Hepatocyte (in vitro differentiated cells): ENCODE results near the gene FKRP. TPM values are rescaled to one million over a fixed set of nuclear protein-coding genes. Genes with fewer than 3 reads are reported as not detected.

Experiments
- DNase-seq: peaks from one replicate; pipeline ENCODE4 v3.0.0-alpha.2; 2016; ENCODE audit warnings: low spot score
- H2AFZ ChIP-seq: fragments of 200-600 bp; sonication (generic); 2 replicates; pipeline ENCODE4 v1.6.0; 2016; ENCODE audit warnings: antibody characterized with exemption, mild to moderate bottlenecking
- H3K27ac ChIP-seq: fragments of 200-600 bp; sonication (generic); 2 replicates; pipeline ENCODE4 v1.5.1; 2016; ENCODE audit warnings: mild to moderate bottlenecking
- H3K27me3 ChIP-seq: fragments of 200-600 bp; sonication (generic); 2 replicates; pipeline ENCODE4 v1.6.1; 2016
- H3K36me3 ChIP-seq: fragments of 200-600 bp; sonication (generic); replicated peaks from 2 replicates; pipeline ENCODE4 v1.5.1; 2016; ENCODE audit warnings: low read depth; ENCODE audit not compliant: insufficient read depth
- H3K4me1 ChIP-seq: fragments of 200-600 bp; sonication (generic); 2 replicates; pipeline ENCODE4 v1.5.1; 2016; ENCODE audit warnings: mild to moderate bottlenecking, moderate library complexity; ENCODE audit not compliant: insufficient read depth
- H3K4me2 ChIP-seq: fragments of 200-600 bp; sonication (generic); 2 replicates; pipeline ENCODE4 v1.6.0; 2016
- H3K4me3 ChIP-seq: fragments of 200-600 bp; sonication (generic); 2 replicates; pipeline ENCODE4 v1.5.1; 2016; ENCODE audit warnings: mild to moderate bottlenecking
- H3K79me2 ChIP-seq: fragments of 200-600 bp; sonication (generic); 2 replicates; pipeline ENCODE4 v1.6.0; 2017; ENCODE audit warnings: mild to moderate bottlenecking
- H3K9me2 ChIP-seq: fragments of 200-600 bp; sonication (generic); replicated peaks from 2 replicates; pipeline ENCODE4 v1.6.0; 2017; ENCODE audit warnings: mild to moderate bottlenecking; ENCODE audit not compliant: insufficient read depth
- H3K9me3 ChIP-seq: fragments of 200-600 bp; sonication (generic); 2 replicates; pipeline ENCODE4 v1.5.1; 2016; ENCODE audit warnings: low read depth, mild to moderate bottlenecking
- H4K20me1 ChIP-seq: fragments of 200-600 bp; sonication (generic); 2 replicates; pipeline ENCODE4 v1.6.0; 2016; ENCODE audit warnings: mild to moderate bottlenecking; ENCODE audit not compliant: insufficient read depth, poor library complexity, severe bottlenecking
- CTCF ChIP-seq: fragments of 200-600 bp; sonication (generic); IDR thresholded peaks from 2 replicates; pipeline ENCODE4 v1.5.1; 2016; ENCODE audit warnings: antibody characterized with exemption, mild to moderate bottlenecking; ENCODE audit not compliant: poor library complexity
- EZH2 ChIP-seq: fragments of 200-600 bp; sonication (generic); IDR thresholded peaks from 2 replicates; pipeline ENCODE4 v1.6.1; 2016; ENCODE audit warnings: antibody characterized with exemption, mild to moderate bottlenecking, borderline replicate concordance
- EZH2phosphoT487 ChIP-seq: fragments of 200-600 bp; sonication (generic); IDR thresholded peaks from one replicate; pipeline ENCODE4 v1.6.1; 2018; ENCODE audit warnings: antibody characterized with exemption, mild to moderate bottlenecking, low read depth, moderate library complexity; ENCODE audit not compliant: unreplicated experiment, severe bottlenecking
- WGBS: methylation state at CpG from one replicate; pipeline ENCODE4 v1.1.6; 2016; ENCODE audit warnings: low lambda C conversion rate; ENCODE audit errors: missing lambda C conversion rate; 5-methylcytosine and 5-hydroxymethylcytosine counted together
- polyA plus RNA-seq: library from polyadenylated mRNA; unstranded; fragments of >200 nt; fragmentation: Nextera tagmentation; extraction: Ambion mirVana; gene quantifications from 2 replicates; pipeline ENCODE4 v1.2.1, GENCODE V29; 2016
- total RNA-seq: library from RNA; depleted of rRNA; stranded (reverse); fragments of >200 nt; gene quantifications from 2 replicates; pipeline ENCODE4 v1.2.3, GENCODE V29; 2014

The FKRP gene
- total and polyA plus RNA-seq, 2 experiments from 2014 or later, result 18.7 to 23.6 TPM

DNA sequence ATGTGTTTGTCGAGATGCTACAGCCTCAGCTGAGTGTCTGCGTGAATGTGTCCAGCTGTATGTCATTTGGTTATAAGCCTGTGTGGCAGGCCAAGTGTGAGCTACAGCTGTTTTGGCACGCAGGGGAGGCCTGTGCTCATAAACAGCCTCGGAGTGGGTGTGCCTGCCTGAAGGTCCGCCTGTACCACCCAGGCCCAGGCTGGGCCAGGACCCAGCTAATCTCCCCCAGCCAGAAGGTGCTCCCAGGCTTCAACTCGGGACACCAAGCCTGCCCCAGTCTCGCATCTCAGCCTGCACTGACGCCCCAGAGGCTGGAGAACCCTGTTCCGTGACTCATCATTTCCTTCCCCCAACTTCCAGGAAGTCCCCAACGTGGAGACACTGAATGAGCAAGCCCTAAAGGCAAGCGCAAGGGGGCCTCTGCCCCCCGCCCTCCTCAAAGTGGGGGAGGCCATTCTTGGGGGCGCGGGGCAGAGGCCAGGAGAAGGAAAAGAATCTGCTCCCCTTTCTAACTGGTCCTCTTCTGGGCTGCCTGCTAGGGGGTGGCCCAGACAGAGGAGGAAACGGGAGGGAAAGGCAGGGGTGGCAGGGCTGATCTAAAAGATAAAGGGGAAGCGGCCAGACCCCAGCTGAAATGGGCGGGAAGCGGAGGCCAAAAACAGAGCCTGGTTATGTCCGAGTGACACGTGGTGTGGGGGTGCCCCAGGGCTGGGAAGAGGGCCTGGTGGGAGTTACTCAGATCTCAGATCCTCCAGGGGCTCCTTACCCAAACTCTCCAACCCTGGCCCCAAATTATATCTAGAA is 40.6 kb downstream of the FKRP start:
- Histone ChIP-seq H3K36me3 (no peaks in the 10 kb centered on the region), H3K27ac (peak overlapping the region; percentile 98), H4K20me1 (peaks cover 7% of the 10 kb centered on the region), H3K4me2 (peak overlapping the region; percentile 87), H2AFZ (no peak overlapping the region), H3K4me1 (peaks cover 27% of the 10 kb centered on the region), H3K4me3 (peak overlapping the region; percentile 36), H3K79me2 (peaks cover 59% of the 10 kb centered on the region), H3K27me3 (no peaks in the 10 kb centered on the region), H3K9me2 (no peaks in the 10 kb centered on the region), H3K9me3 (no peaks in the 10 kb centered on the region)
- peak; percentile 84 for DNase-seq
- TF ChIP-seq EZH2, result no peak
- no peak for TF ChIP-seq EZH2phosphoT487
- no peak for TF ChIP-seq CTCF
- 18% methylated on average over 19 of the region's 20 CpGs for WGBS

- no peaks in the 10 kb centered on the region for H3K27me3 ChIP-seq
- H3K27ac ChIP-seq, result peak overlapping the region; percentile 98
- H3K79me2 ChIP-seq, result peaks cover 54% of the 10 kb centered on the region
- H3K4me3 ChIP-seq, result peak overlapping the region; percentile 36
- H4K20me1 ChIP-seq, result peaks cover 4% of the 10 kb centered on the region
- H3K36me3 ChIP-seq, result no peaks in the 10 kb centered on the region
- peak overlapping the region; percentile 4 for H2AFZ ChIP-seq
- peaks cover 27% of the 10 kb centered on the region for H3K4me1 ChIP-seq
- H3K9me2 ChIP-seq, result no peaks in the 10 kb centered on the region
- H3K9me3 ChIP-seq, result no peaks in the 10 kb centered on the region
- no peak for DNase-seq
- H3K4me2 ChIP-seq, result peak overlapping the region; percentile 87
- TF ChIP-seq EZH2, result no peak
- no peak for TF ChIP-seq EZH2phosphoT487
- no peak for TF ChIP-seq CTCF
- WGBS, result 8% methylated on average over 5 of the region's 5 CpGs
Observed at GRCh38 chr19:46787040-46787330, 41.1 kb downstream of the FKRP start.

GRCh38 chr19:46787331-46788261 is 41.7 kb downstream of the FKRP start:
- peak overlapping the region; percentile 98 for H3K27ac ChIP-seq
- peaks cover 47% of the 10 kb centered on the region for H3K79me2 ChIP-seq
- peaks cover 4% of the 10 kb centered on the region for H4K20me1 ChIP-seq
- H3K27me3 ChIP-seq, result no peaks in the 10 kb centered on the region
- peak; percentile 82 for DNase-seq
- peaks cover 27% of the 10 kb centered on the region for H3K4me1 ChIP-seq
- H3K9me3 ChIP-seq, result no peaks in the 10 kb centered on the region
- peak overlapping the region; percentile 4 for H2AFZ ChIP-seq
- H3K36me3 ChIP-seq, result no peaks in the 10 kb centered on the region
- H3K9me2 ChIP-seq, result no peaks in the 10 kb centered on the region
- no peak for TF ChIP-seq EZH2phosphoT487
- no peak for TF ChIP-seq CTCF
- TF ChIP-seq EZH2, result no peak
- H3K4me2 ChIP-seq, result peak overlapping the region; percentile 87
- 1% methylated on average over 64 of the region's 80 CpGs for WGBS
- peak overlapping the region; percentile 36 for H3K4me3 ChIP-seq
